Retinal pigment epithelial cell (primary cell): ENCODE measurements around the gene TCERG1L.

Experiments
- DNase-seq: peaks from one replicate; pipeline ENCODE4 v3.0.0-alpha.2; 2010; ENCODE audit warnings: low read depth
- H3K4me3 ChIP-seq: 2 replicates; pipeline ENCODE4 v1.5.1; 2011; ENCODE audit warnings: mild to moderate bottlenecking, low read length, control low read depth, moderate library complexity
- TF ChIP-seq, protein P1 (sequence below): conservative IDR thresholded peaks from 2 replicates; pipeline ENCODE4 v1.5.1; 2011; ENCODE audit warnings: low read depth, low read length, control low read depth, inconsistent platforms

TCERG1L gene

DNA sequence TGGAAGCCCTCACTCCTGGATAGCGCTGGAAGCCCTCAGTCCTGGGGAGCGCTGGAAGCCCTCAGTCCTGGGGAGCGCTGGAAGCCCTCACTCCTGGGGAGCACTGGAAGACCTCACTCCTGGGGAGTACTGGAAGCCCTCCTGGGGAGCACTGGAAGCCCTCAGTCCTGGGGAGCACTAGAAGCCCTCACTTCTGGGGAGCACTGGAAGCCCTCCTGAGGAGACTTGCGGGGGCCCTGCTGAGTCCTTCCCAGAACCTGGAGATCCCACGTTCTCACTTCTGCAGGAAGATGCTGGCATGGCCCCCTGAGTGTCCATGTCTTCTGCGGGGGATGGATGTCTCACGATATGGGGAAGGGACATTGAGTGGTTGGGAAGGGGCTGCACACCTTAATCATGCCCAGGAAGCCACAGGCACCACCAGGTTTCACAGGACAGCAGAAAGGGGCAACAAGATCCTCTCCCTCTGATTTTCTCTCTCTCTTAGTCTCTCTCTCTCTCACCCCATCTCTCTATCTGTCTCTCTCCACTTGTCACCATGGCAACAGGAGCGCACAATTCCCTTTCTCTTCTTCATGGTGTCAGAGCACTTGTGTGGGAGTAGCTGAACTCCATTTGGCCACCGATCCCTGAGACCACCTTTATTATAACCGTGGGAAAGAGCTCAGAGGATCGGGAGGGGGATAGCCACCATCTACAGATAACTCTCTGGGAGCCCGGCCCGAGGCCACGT is 267.0 kb downstream of the TCERG1L start:
- no peak for DNase-seq
- H3K4me3 ChIP-seq, result no peak overlapping the region
- TF ChIP-seq, protein P1, sequence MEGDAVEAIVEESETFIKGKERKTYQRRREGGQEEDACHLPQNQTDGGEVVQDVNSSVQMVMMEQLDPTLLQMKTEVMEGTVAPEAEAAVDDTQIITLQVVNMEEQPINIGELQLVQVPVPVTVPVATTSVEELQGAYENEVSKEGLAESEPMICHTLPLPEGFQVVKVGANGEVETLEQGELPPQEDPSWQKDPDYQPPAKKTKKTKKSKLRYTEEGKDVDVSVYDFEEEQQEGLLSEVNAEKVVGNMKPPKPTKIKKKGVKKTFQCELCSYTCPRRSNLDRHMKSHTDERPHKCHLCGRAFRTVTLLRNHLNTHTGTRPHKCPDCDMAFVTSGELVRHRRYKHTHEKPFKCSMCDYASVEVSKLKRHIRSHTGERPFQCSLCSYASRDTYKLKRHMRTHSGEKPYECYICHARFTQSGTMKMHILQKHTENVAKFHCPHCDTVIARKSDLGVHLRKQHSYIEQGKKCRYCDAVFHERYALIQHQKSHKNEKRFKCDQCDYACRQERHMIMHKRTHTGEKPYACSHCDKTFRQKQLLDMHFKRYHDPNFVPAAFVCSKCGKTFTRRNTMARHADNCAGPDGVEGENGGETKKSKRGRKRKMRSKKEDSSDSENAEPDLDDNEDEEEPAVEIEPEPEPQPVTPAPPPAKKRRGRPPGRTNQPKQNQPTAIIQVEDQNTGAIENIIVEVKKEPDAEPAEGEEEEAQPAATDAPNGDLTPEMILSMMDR, result no peak

DNA sequence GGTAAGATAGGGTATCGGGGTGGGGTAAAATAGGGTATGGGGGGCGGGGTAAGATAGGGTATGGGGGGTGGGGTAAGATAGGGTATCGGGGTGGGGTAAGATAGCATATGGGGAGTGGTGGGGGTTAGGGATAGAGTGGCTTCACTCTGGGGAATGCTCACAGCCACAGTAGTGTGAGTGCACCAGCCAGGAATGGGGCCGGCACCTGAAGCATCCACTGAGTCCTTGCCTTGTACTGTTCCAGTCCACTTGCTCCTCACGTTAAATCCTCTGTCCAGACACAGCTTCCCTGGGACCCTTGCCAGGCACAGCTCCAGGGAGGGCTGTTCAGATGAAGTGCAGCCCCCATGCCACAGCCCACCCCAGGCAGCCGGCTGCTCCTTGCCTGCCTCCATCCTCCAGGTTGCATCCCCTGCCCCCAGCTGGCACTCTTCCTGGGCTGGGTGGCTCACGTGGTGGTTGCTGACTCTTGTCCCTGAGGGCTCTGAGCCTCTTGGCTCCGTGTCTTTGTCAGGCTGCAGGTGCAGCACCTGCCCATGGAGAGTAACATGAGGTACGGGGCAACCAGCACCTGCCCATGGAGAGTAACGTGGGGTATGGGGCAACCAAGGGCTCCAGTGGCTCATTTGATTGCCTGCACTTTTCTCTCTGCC is 268.4 kb downstream of the TCERG1L start:
- no peak for DNase-seq
- no peak overlapping the region for H3K4me3 ChIP-seq
- TF ChIP-seq, protein P1, result no peak
